Heart left ventricle (tissue), 16 donors: ENCODE data around the gene PCDHGA11. TPM values are rescaled to one million over a fixed set of nuclear protein-coding genes. Genes with fewer than 3 reads are reported as not detected.

Experiments used
- ATAC-seq, 4 donors: fragments of 200-7000 bp; cut with Tn5 transposase; one replicate each; pipeline ENCODE4 v1.9.1; 2020 to 2022; ENCODE audit warnings: moderate library complexity in 4 of 4, mild to moderate bottlenecking in 3 of 4, moderate number of reproducible peaks in 1 of 4
- DNase-seq, 5 donors: peaks; one replicate each; pipeline ENCODE4 v3.0.0-alpha.2; 2020
- H3K27ac ChIP-seq, 12 donors: fragments of 200-600 bp; sonication (generic) in 4 of 12; one replicate each; pipeline versions ENCODE4 v1.5.0 to v1.8.0; 2016 to 2022; ENCODE audit warnings: mild to moderate bottlenecking in 2 of 12
- H3K27me3 ChIP-seq, 9 donors: fragments of 200-600 bp; sonication (generic) in 2 of 9; one replicate each; pipeline versions ENCODE4 v1.5.1 to v1.8.0; 2016 to 2022; ENCODE audit warnings: mild to moderate bottlenecking in 3 of 9
- H3K36me3 ChIP-seq, 9 donors: fragments of 200-600 bp; sonication (generic) in 2 of 9; one replicate each; pipeline versions ENCODE4 v1.5.0 to v1.8.0; 2018 to 2022; ENCODE audit warnings: mild to moderate bottlenecking in 2 of 9
- H3K4me1 ChIP-seq, 12 donors: fragments of 200-600 bp; sonication (generic) in 4 of 12; one replicate each; pipeline versions ENCODE4 v1.5.0 to v1.8.0; 2016 to 2022; ENCODE audit warnings: mild to moderate bottlenecking in 3 of 12
- H3K4me3 ChIP-seq, 12 donors: fragments of 200-600 bp; sonication (generic) in 4 of 12; one replicate each; pipeline versions ENCODE4 v1.5.0 to v1.8.0; 2017 to 2022; ENCODE audit warnings: mild to moderate bottlenecking in 9 of 12, moderate library complexity in 4 of 12
- H3K9me3 ChIP-seq, 12 donors: fragments of 200-600 bp; sonication (generic) in 4 of 12; one replicate each; pipeline versions ENCODE4 v1.5.0 to v1.8.0; 2016 to 2022; ENCODE audit warnings: mild to moderate bottlenecking in 1 of 12
- CTCF ChIP-seq, 12 donors: fragments of 200-600 bp; sonication (generic) in 4 of 12; IDR thresholded peaks; one replicate each; pipeline versions ENCODE4 v1.5.0 to v1.8.0; 2018 to 2022; ENCODE audit warnings: antibody characterized with exemption in 12 of 12, mild to moderate bottlenecking in 5 of 12
- POLR2A ChIP-seq, 2 donors: fragments of 450-650 bp; IDR thresholded peaks; one replicate each; pipeline ENCODE4 v1.6.1; 2017; ENCODE audit warnings: antibody characterized with exemption in 2 of 2, mild to moderate bottlenecking in 2 of 2, moderate library complexity in 2 of 2
- WGBS, 4 donors: extraction: QIAGEN DNeasy Blood & Tissue Kit in 2 of 4; methylation state at CpG; one replicate each; pipeline versions ENCODE4 v1.1.5 to v1.1.7; 2013 to 2018; 5-methylcytosine and 5-hydroxymethylcytosine counted together
- intact Hi-C, 10 donors: fragments of 100-400 bp; cut with DNase I; formaldehyde crosslinking; loops; one replicate each; pipeline versions ENCODE4 v1.11.1 to v1.14.2; 2022
- polyA plus RNA-seq, 2 donors: library from polyadenylated mRNA; stranded (reverse); fragments of 200-250 nt; gene quantifications; one replicate each; pipeline ENCODE4 v1.2.3, GENCODE V29; 2013
- total RNA-seq, 9 donors: library from RNA; depleted of rRNA in 2 of 9; stranded (reverse); fragments of >200 nt in 2 of 9; fragmentation: NEBNext Ultra II Directional in 3 of 9; extraction: Animal tissue kit (Norgen Biotek cat#: 25700) in 3 of 9; gene quantifications; one replicate each; pipeline versions ENCODE4 v1.1.0 to v1.2.4, GENCODE V29; 2016 to 2023
- donor health status: ischemic (EF 13 %, LVEDD 7.1; RV severe dilation, severe dysfunction).
- donor health status: healthy with polysubstance abuse.
- donor health status: DM: no; HTN: yes; CAD: no.
- donor health status: DM: no; HTN: no; CAD: no.
- donor health status: ischemic (EF 25% LVEDD 6.9; RV normal size, moderate dysfunction).
- donor health status: ischemic (EF 25% LVEDD 5.7; RV mildly dilated, moderate dysfunction).
- donor health status: healthy.
- donor health status: DM: yes; HTN: yes; CAD: no.
- donor health status: ischemic (EF 35%, LVEDD 5.7; RV mildly dilated, moderate dysfunction).
- donor health status: nonischemic (EF 11% LVEDD 7.7; RV severe dilation, severe dysfunction).
- donor health status: DM: yes; HTN: yes; CAD: no.
- donor health status: PGD.
- donor health status: ischemic (EF 29% LVEDD 5.4; RV normal size, mild dysfunction).
- donor health status: nonischemic (EF 23%, LVEDD 6.1; RV moderate dilation, normal function).

PCDHGA11 gene
- total and polyA plus RNA-seq, 11 donors: 1.8 to 9.0 (median 5.0) TPM

GRCh38 chr5:141419074-141419880, 1.6 kb upstream of the PCDHGA11 start:
- Histone ChIP-seq H3K36me3 (peaks cover 0 to 33% (median 0%) of the 10 kb centered on the region in 9 donors), H3K4me1 (peaks cover 0 to 12% (median 1%) of the 10 kb centered on the region in 12 donors), H3K27me3 (peaks cover 0 to 74% (median 0%) of the 10 kb centered on the region in 9 donors), H3K4me3 (no peak overlapping the region), H3K9me3 (peaks cover 0 to 100% (median 59%) of the 10 kb centered on the region in 12 donors), H3K27ac (no peak overlapping the region)
- intact Hi-C loops: loop anchor here in 6 of 10 donors (2.0 to 10.0 kb wide), 7 partner anchors 54 to 143 kb away; partner anchors contain the start of gene PCDHGA5 (in 2 of the 6)
- whole genome bisulfite sequencing, 4 donors: 36 to 57% (median 48%) methylated on average over 36 to 74 of the region's 74 CpGs
- DNase-seq: peak in 1 of 5 donors; percentile 64
- no peak for ATAC-seq
- TF ChIP-seq POLR2A (IDR thresholded peaks at IDR 0.05): no peak
- no peak for TF ChIP-seq CTCF (IDR thresholded peaks at IDR 0.05)

- Histone ChIP-seq H3K36me3 (peaks cover 0 to 43% (median 0%) of the 10 kb centered on the region in 9 donors), H3K4me3 (peak overlapping the region in 9 of 12 donors; percentile 31 to 45 (median 40)), H3K27ac (no peak overlapping the region), H3K9me3 (peaks cover 0 to 100% (median 72%) of the 10 kb centered on the region in 12 donors), H3K4me1 (peaks cover 0 to 12% (median 1%) of the 10 kb centered on the region in 12 donors), H3K27me3 (peaks cover 0 to 76% (median 0%) of the 10 kb centered on the region in 9 donors)
- no peak for DNase-seq
- TF ChIP-seq POLR2A (IDR thresholded peaks at IDR 0.05) (no peak), CTCF (IDR thresholded peaks at IDR 0.05) (no peak)
- ATAC-seq: no peak
- intact Hi-C loops: loop anchor here in 5 of 10 donors (5.0 to 10.0 kb wide), 4 partner anchors 91 to 133 kb away; no protein-coding TSS in a partner anchor
- whole genome bisulfite sequencing, 4 donors: 28 to 50% (median 38%) methylated on average over 13 of the region's 13 CpGs
Observed at GRCh38 chr5:141421489-141421855, 621 bp downstream of the PCDHGA11 start.

GRCh38 chr5:141422742-141423291, 2.0 kb downstream of the PCDHGA11 start:
- ATAC-seq: no peak
- intact Hi-C loops: loop anchor here in 5 of 10 donors (5.0 to 10.0 kb wide), 4 partner anchors 89 to 132 kb away; no protein-coding TSS in a partner anchor
- TF ChIP-seq POLR2A (IDR thresholded peaks at IDR 0.05) (no peak), CTCF (IDR thresholded peaks at IDR 0.05) (no peak)
- DNase-seq: no peak
- peaks cover 0 to 50% (median 0%) of the 10 kb centered on the region in 9 donors for H3K36me3 ChIP-seq
- H3K4me1 ChIP-seq: peaks cover 0 to 8% (median 1%) of the 10 kb centered on the region in 12 donors
- no peak overlapping the region for H3K27ac ChIP-seq
- H3K4me3 ChIP-seq: no peak overlapping the region
- peaks cover 0 to 100% (median 81%) of the 10 kb centered on the region in 12 donors for H3K9me3 ChIP-seq
- peaks cover 0 to 66% (median 0%) of the 10 kb centered on the region in 9 donors for H3K27me3 ChIP-seq
- 31 to 48% (median 34%) methylated on average over 19 to 42 of the region's 42 CpGs for WGBS, 4 donors
